Body of pancreas (tissue), 4 donors: Measurements from ENCODE around the gene SCN5A. TPM values are rescaled to one million over a fixed set of nuclear protein-coding genes. Genes with fewer than 3 reads are reported as not detected.

Experiments
- ATAC-seq: fragments of 150-250 bp; one replicate; pipeline ENCODE4 v1.9.1; 2016
- DNase-seq, 4 donors: peaks; one replicate each; pipeline ENCODE4 v3.0.0-alpha.2; 2019
- H3K27ac ChIP-seq, 4 donors: fragments of 200-600 bp; sonication (generic); 1 replicate in 3 of 4; 2 replicates in 1 of 4; pipeline versions ENCODE4 v1.5.1 to v1.6.1; 2016 to 2019; ENCODE audit warnings: mild to moderate bottlenecking in 1 of 4, mixed read lengths in 1 of 4, moderate library complexity in 1 of 4
- H3K27me3 ChIP-seq, 2 donors: fragments of 200-600 bp; sonication (generic); one replicate each; pipeline ENCODE4 v1.6.0; 2016; ENCODE audit warnings: mild to moderate bottlenecking in 1 of 2
- H3K36me3 ChIP-seq, 2 donors: fragments of 200-600 bp; sonication (generic); replicated peaks in 1 of 2; 2 replicates each; pipeline ENCODE4 v1.5.1; 2016; ENCODE audit warnings: low read depth in 2 of 2; ENCODE audit not compliant: insufficient read depth in 1 of 2
- H3K4me1 ChIP-seq: fragments of 200-600 bp; sonication (generic); one replicate; pipeline ENCODE4 v1.6.0; 2016
- H3K4me3 ChIP-seq, 2 donors: fragments of 200-600 bp; sonication (generic); 1 replicate in 1 of 2; 2 replicates in 1 of 2; pipeline ENCODE4 v1.5.1; 2016 to 2019
- H3K9me3 ChIP-seq, 3 donors: fragments of 200-600 bp; sonication (generic); 1 replicate in 2 of 3; 2 replicates in 1 of 3; pipeline ENCODE4 v1.5.1; 2016
- POLR2A ChIP-seq, 3 donors: fragments of 450-650 bp; IDR thresholded peaks; one replicate each; pipeline ENCODE4 v1.6.1; 2016; ENCODE audit warnings: antibody characterized with exemption in 3 of 3, mild to moderate bottlenecking in 2 of 3
- WGBS, 2 donors: methylation state at CpG; one replicate each; pipeline ENCODE4 v1.1.5; 2017; 5-methylcytosine and 5-hydroxymethylcytosine counted together
- intact Hi-C: fragments of 100-400 bp; cut with DNase I; formaldehyde crosslinking; loops from one replicate; pipeline ENCODE4 v1.15.1; 2023
- total RNA-seq, 2 donors: library from RNA; depleted of rRNA; stranded (reverse); fragments of >200 nt; gene quantifications; one replicate each; pipeline ENCODE4 v1.1.0, GENCODE V29; 2016
- TF ChIP-seq, protein P1 (sequence below), 7 experiments: fragments of 450-650 bp in 4 of 7; fragments of 200-600 bp in 3 of 7; sonication (generic) in 3 of 7; IDR thresholded peaks; one replicate each; pipeline ENCODE4 v1.5.1; 2016 to 2019; ENCODE audit warnings: antibody characterized with exemption in 7 of 7

Gene SCN5A
- total RNA-seq, 2 donors from 2014 or later, result 0.26 TPM; not detected in 1

DNA sequence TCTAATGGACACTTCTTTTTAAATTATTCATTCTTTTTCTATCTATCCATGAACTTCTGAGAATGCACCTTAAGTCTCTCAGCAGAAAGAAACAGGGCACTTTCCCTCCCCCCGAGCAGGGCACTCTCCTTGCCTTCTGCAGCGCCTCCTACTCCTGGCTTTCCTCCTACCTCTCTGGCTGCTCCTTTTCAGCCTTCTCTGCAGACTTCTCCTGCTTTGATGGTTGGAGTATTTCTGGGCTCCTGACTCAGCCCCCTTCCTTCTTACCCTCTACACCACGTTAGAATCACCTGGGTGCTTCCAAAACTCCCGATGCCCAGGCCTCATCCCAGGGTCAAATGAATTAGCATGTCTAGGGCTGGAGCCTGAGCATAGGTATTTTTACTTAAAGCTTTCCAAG is 3.4 kb downstream of the SCN5A start:
- Histone ChIP-seq H3K27ac (no peak overlapping the region), H3K4me3 (no peak overlapping the region), H3K36me3 (no peaks in the 10 kb centered on the region), H3K27me3 (peaks cover 0 to 12% of the 10 kb centered on the region in 2 donors), H3K4me1 (peaks cover 20% of the 10 kb centered on the region), H3K9me3 (no peaks in the 10 kb centered on the region)
- WGBS, 2 donors, result 79 to 87% methylated on average over 4 of the region's 4 CpGs
- DNase-seq (no peak), ATAC-seq (no peak)
- intact Hi-C loops, result no loop called here
- no peak for TF ChIP-seq POLR2A (IDR thresholded peaks at IDR 0.05)
- TF ChIP-seq, protein P1, sequence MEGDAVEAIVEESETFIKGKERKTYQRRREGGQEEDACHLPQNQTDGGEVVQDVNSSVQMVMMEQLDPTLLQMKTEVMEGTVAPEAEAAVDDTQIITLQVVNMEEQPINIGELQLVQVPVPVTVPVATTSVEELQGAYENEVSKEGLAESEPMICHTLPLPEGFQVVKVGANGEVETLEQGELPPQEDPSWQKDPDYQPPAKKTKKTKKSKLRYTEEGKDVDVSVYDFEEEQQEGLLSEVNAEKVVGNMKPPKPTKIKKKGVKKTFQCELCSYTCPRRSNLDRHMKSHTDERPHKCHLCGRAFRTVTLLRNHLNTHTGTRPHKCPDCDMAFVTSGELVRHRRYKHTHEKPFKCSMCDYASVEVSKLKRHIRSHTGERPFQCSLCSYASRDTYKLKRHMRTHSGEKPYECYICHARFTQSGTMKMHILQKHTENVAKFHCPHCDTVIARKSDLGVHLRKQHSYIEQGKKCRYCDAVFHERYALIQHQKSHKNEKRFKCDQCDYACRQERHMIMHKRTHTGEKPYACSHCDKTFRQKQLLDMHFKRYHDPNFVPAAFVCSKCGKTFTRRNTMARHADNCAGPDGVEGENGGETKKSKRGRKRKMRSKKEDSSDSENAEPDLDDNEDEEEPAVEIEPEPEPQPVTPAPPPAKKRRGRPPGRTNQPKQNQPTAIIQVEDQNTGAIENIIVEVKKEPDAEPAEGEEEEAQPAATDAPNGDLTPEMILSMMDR (IDR thresholded peaks at IDR 0.05), result no peak

DNA sequence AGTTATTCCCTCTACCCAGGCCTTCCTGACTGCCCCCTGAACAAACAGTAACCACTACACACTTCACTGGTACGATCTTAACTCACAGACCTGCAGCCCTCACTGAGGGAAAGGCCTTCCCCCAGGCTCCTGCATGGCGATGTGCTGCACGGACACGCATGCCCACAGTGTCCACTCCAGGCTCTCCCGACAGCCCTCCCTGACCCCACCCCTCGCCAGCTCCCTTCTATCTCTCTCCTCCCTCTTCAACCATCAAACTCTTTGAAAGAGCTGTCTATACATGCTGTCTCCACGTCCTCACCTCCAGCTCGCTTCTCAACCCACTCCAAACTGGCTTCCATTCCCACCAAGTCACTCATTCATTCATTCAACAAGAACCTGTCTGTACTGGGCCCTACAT is 3.9 kb downstream of the SCN5A start:
- 63 to 75% methylated on average over 8 of the region's 8 CpGs for WGBS, 2 donors

DNA sequence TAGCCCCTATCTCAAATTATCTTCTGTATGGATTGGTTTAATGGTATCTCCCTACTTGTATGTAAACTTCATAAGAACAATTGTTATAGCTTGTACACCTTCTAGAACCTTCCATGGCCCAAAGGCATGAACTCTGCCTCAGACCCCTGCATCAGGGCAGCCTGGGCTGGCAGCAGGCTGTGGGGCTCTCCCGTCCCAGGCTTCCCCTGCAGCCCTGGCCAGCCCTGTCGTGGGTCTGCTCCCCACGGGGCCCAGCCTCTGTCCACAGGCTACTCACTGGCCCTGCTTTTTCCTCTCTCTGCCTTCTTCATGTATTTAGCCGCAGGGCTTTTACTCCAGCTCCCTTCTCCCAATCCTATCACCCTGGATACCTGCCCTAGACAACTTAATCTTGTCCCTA is 4.4 kb downstream of the SCN5A start:
- no peak for ATAC-seq
- Histone ChIP-seq H3K27ac (no peak overlapping the region), H3K4me1 (peaks cover 13% of the 10 kb centered on the region), H3K27me3 (peaks cover 0 to 12% of the 10 kb centered on the region in 2 donors), H3K9me3 (no peaks in the 10 kb centered on the region), H3K4me3 (no peak overlapping the region), H3K36me3 (no peaks in the 10 kb centered on the region)
- 56 to 69% methylated on average over 4 of the region's 4 CpGs for WGBS, 2 donors
- TF ChIP-seq, protein P1 (IDR thresholded peaks at IDR 0.05), result no peak
- no peak for TF ChIP-seq POLR2A (IDR thresholded peaks at IDR 0.05)
- no peak for DNase-seq
- intact Hi-C loops, result no loop called here

More for the DNA sequence above, 3.9 kb downstream of the SCN5A start:
- Histone ChIP-seq H3K27ac (no peak overlapping the region), H3K9me3 (no peaks in the 10 kb centered on the region), H3K4me1 (peaks cover 17% of the 10 kb centered on the region), H3K36me3 (no peaks in the 10 kb centered on the region), H3K27me3 (peaks cover 0 to 12% of the 10 kb centered on the region in 2 donors), H3K4me3 (no peak overlapping the region)
- intact Hi-C loops, result no loop called here
- DNase-seq (no peak), ATAC-seq (no peak)
- TF ChIP-seq POLR2A (IDR thresholded peaks at IDR 0.05), result no peak
- TF ChIP-seq, protein P1 (IDR thresholded peaks at IDR 0.05), result no peak

DNA sequence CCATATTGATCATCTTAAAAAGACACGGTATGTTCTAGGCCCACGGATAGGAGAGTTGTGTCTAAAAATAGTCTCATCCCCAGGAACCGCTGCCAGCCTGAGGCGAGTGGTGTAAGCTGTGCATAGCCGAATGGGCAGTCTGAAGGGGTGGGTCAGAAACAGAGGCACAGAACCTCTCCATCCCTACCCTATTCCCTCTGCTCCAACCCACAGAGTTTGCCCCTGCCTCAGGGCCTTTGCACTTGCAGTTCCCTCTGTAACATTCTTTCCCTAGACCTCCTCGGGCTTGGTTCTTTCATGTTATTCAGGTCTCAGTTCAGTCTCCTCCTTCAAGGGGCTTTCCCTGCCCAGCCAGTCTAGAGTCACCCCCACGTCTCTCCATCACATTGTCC is 4.8 kb downstream of the SCN5A start:
- no peak for DNase-seq
- Histone ChIP-seq H3K27me3 (peaks cover 0 to 12% of the 10 kb centered on the region in 2 donors), H3K36me3 (no peaks in the 10 kb centered on the region), H3K4me3 (no peak overlapping the region), H3K27ac (no peak overlapping the region), H3K4me1 (peaks cover 9% of the 10 kb centered on the region), H3K9me3 (no peaks in the 10 kb centered on the region)
- intact Hi-C loops, result no loop called here
- no peak for TF ChIP-seq POLR2A (IDR thresholded peaks at IDR 0.05)
- TF ChIP-seq, protein P1 (IDR thresholded peaks at IDR 0.05), result no peak
- 66 to 83% methylated on average over 7 of the region's 7 CpGs for WGBS, 2 donors
- no peak for ATAC-seq

DNA sequence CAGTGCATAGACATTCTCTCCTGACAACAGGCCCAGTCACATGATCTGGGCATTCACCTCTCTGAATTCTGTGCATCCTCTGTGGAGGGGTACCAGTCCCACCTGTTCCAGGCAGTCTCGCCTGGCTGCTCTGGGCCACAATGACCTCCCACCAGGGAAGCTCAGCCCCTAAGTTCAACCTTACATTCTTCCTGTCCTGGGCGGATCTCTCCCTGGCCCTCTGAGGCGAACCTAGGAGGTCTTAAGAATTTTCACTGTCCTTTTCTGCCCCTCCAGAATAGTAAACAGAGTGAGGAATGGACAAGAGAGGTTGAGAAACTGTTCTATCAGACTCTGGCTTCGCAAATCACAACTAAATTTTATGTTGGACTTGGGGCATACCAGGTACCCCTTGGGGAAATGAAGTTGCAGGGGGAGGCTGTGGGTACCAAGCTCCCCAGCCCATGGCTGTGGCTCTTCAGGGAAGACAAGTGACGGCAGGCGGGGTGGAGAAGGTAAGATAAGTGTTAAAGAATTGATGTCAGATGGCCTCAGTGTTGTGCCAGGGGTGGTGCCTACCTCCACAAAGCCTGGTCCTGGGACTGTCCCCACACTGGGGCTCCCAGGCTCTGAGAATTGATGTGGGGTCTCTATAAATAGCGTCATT is 5.3 kb downstream of the SCN5A start:
- WGBS, 2 donors, result 78 to 81% methylated on average over 7 of the region's 7 CpGs
- intact Hi-C loops, result no loop called here
- TF ChIP-seq POLR2A (IDR thresholded peaks at IDR 0.05), result no peak
- TF ChIP-seq, protein P1 (IDR thresholded peaks at IDR 0.05), result no peak
- no peak for DNase-seq
- Histone ChIP-seq H3K9me3 (no peaks in the 10 kb centered on the region), H3K27me3 (peaks cover 0 to 11% of the 10 kb centered on the region in 2 donors), H3K4me3 (no peak overlapping the region), H3K36me3 (no peaks in the 10 kb centered on the region), H3K27ac (no peak overlapping the region), H3K4me1 (peaks cover 7% of the 10 kb centered on the region)
- no peak for ATAC-seq
